MCF 10A (cell line): ENCODE measurements around the gene TBC1D14. TPM values are rescaled to one million over a fixed set of nuclear protein-coding genes. Genes with fewer than 3 reads are reported as not detected.

Source experiments
- BruUV-seq: library from RNA; stranded (reverse); fragments of 400-500 nt; replicated peaks from 2 replicates; lab custom pipeline; 2021; lab: Mats Ljungman, UMichigan
- CTCF ChIA-PET: fragments of 300-600 bp; sonication (Branson Sonifier 250); formaldehyde crosslinking; extraction: SDS; loops from one replicate; lab custom pipeline; 2021; ENCODE audit warnings: antibody characterized with exemption, inconsistent platforms; lab: Yijun Ruan, JAX
- POLR2A ChIA-PET: fragments of 300-600, 350-650 bp; sonication (Branson Sonifier 250); formaldehyde crosslinking; extraction: SDS; loops from one replicate; lab custom pipeline; 2020; ENCODE audit warnings: antibody characterized with exemption, inconsistent platforms; lab: Yijun Ruan, JAX
- DNase-seq: peaks from one replicate; pipeline ENCODE4 v3.0.0-alpha.2; 2018; ENCODE audit not compliant: unreplicated experiment
- H3K27ac Mint-ChIP-seq: one replicate; pipeline ENCODE4 v1.8.0; 2022; ENCODE audit warnings: mild to moderate bottlenecking, low read depth, mixed read lengths; ENCODE audit not compliant: unreplicated experiment
- H3K27me3 Mint-ChIP-seq: one replicate; pipeline ENCODE4 v1.8.0; 2022; ENCODE audit warnings: mixed read lengths; ENCODE audit not compliant: insufficient read depth, unreplicated experiment
- H3K36me3 Mint-ChIP-seq: one replicate; pipeline ENCODE4 v1.8.0; 2022; ENCODE audit warnings: mild to moderate bottlenecking, moderate library complexity, mixed read lengths; ENCODE audit not compliant: insufficient read depth, unreplicated experiment
- H3K4me1 Mint-ChIP-seq: one replicate; pipeline ENCODE4 v1.8.0; 2022; ENCODE audit warnings: mixed read lengths; ENCODE audit not compliant: insufficient read depth, unreplicated experiment
- H3K4me3 Mint-ChIP-seq: one replicate; pipeline ENCODE4 v1.8.0; 2022; ENCODE audit warnings: mild to moderate bottlenecking, moderate library complexity, mixed read lengths; ENCODE audit not compliant: unreplicated experiment
- H3K9me3 Mint-ChIP-seq: one replicate; pipeline ENCODE4 v1.8.0; 2022; ENCODE audit warnings: mixed read lengths; ENCODE audit not compliant: unreplicated experiment
- CTCF ChIP-seq: fragments of 200-600 bp; IDR thresholded peaks from one replicate; pipeline ENCODE4 v1.8.0; 2022; ENCODE audit warnings: antibody characterized with exemption, mild to moderate bottlenecking; ENCODE audit not compliant: unreplicated experiment
- intact Hi-C: fragments of 100-400 bp; cut with micrococcal nuclease; formaldehyde crosslinking; loops from 2 replicates; pipeline ENCODE4 v1.14.1; 2022
- total RNA-seq: library from RNA; stranded (reverse); gene quantifications from 2 replicates; pipeline ENCODE4 v1.2.3, GENCODE V29; 2022

The TBC1D14 gene
- total RNA-seq, 1 experiment from 2014 or later: 55.1 TPM

GRCh38 chr4:6992728-6993677 lies 83.4 kb downstream of the TBC1D14 start:
- H3K27ac Mint-ChIP-seq: peak overlapping the region; percentile 95

GRCh38 chr4:6996481-6996880 lies 86.9 kb downstream of the TBC1D14 start:
- DNase-seq: no peak
- Mint-ChIP-seq H3K27ac (no peak overlapping the region), H3K4me3 (no peak overlapping the region), H3K9me3 (no peaks in the 10 kb centered on the region), H3K4me1 (peaks cover 29% of the 10 kb centered on the region), H3K27me3 (no peaks in the 10 kb centered on the region), H3K36me3 (peaks cover 61% of the 10 kb centered on the region)
- BruUV-seq: no TSS peak
- intact Hi-C loops: no loop called here
- ChIA-PET CTCF (interaction anchor here (0.6 to 0.7 kb wide), 2 partner anchors 895 to 1339 kb away, joined by 3 to 8 read pairs; no protein-coding TSS in a partner anchor), POLR2A (interaction anchor here (0.6 to 5.0 kb wide), 4 partner anchors 8 to 277 kb away, joined by 3 to 51 read pairs (median 4); partner anchors contain the start of gene GRPEL1)
- no peak for TF ChIP-seq CTCF

More at GRCh38 chr4:6992728-6993677, 83.4 kb downstream of the TBC1D14 start:
- no peak overlapping the region for H3K4me3 Mint-ChIP-seq
- no peaks in the 10 kb centered on the region for H3K9me3 Mint-ChIP-seq
- H3K4me1 Mint-ChIP-seq: peaks cover 40% of the 10 kb centered on the region
- no peaks in the 10 kb centered on the region for H3K27me3 Mint-ChIP-seq
- ChIA-PET CTCF (interaction anchor here (0.9 kb wide), 1 partner anchor 50 kb away, joined by 3 read pairs; the partner anchor contains the start of gene TADA2B), POLR2A (interaction anchor here (0.6 to 5.1 kb wide), 10 partner anchors 10 to 348 kb away, joined by 3 to 62 read pairs (median 8); partner anchors contain the start of genes GRPEL1, TADA2B and TBC1D14)
- no TSS peak for BruUV-seq
- intact Hi-C loops: no loop called here
- DNase-seq: no peak
- TF ChIP-seq CTCF: no peak
- H3K36me3 Mint-ChIP-seq: peaks cover 38% of the 10 kb centered on the region

- TF ChIP-seq CTCF: no peak
- intact Hi-C loops: no loop called here
- peaks cover 29% of the 10 kb centered on the region for H3K4me1 Mint-ChIP-seq
- no peaks in the 10 kb centered on the region for H3K27me3 Mint-ChIP-seq
- CTCF ChIA-PET: interaction anchor here (0.6 to 2.3 kb wide), 5 partner anchors 21 to 298 kb away, joined by 3 to 9 read pairs (median 4); no protein-coding TSS in a partner anchor
- H3K27ac Mint-ChIP-seq: peak overlapping the region; percentile 80
- H3K36me3 Mint-ChIP-seq: peaks cover 75% of the 10 kb centered on the region
- H3K4me3 Mint-ChIP-seq: peak overlapping the region; percentile 29
- POLR2A ChIA-PET: interaction anchor here (0.6 to 7.6 kb wide), 11 partner anchors 8 to 631 kb away, joined by 3 to 62 read pairs (median 6); partner anchors contain the start of genes GRPEL1 and TADA2B
- H3K9me3 Mint-ChIP-seq: no peaks in the 10 kb centered on the region
- no TSS peak for BruUV-seq
- DNase-seq: peak; percentile 88
Observed at GRCh38 chr4:6999172-7000086, 89.8 kb downstream of the TBC1D14 start.
